Left colon (tissue), 2 donors: ENCODE data around the gene DAG1. TPM values are rescaled to one million over a fixed set of nuclear protein-coding genes. Genes with fewer than 3 reads are reported as not detected.

ENCODE experiments used
- total RNA-seq, 2 donors: library from RNA; stranded (reverse); fragmentation: NEBNext Ultra II Directional; extraction: Animal tissue kit (Norgen Biotek cat#: 25700); gene quantifications; one replicate each; pipeline ENCODE4 v1.2.1, GENCODE V29; 2021
- donor health status: DM: no; HTN: no; CAD: no.
- donor health status: DM: yes; HTN: yes; CAD: no.

Gene DAG1
- total RNA-seq, 2 donors from 2014 or later = 88.3 to 107 TPM

Other genes starting within 250 kb of the DAG1 start
- gene C3orf62, start 193.0 kb upstream of the DAG1 start, total RNA-seq = 1 to 10 TPM; 4.7 to 4.8 TPM
- 10 to 100 TPM; 48.5 to 55.3 TPM for gene USP4, start 130.2 kb upstream of the DAG1 start, total RNA-seq
- 100 to 1,000 TPM; 128 to 146 TPM for gene GPX1, start 111.9 kb upstream of the DAG1 start, total RNA-seq
- 100 to 1,000 TPM; 466 to 477 TPM for gene RHOA, start 58.3 kb upstream of the DAG1 start, total RNA-seq
- 10 to 100 TPM; 39.5 to 41.7 TPM for gene TCTA, start 57.8 kb upstream of the DAG1 start, total RNA-seq
- gene AMT, start 47.8 kb upstream of the DAG1 start, total RNA-seq = 10 to 100 TPM; 21.5 to 24.7 TPM
- 10 to 100 TPM in 1 of 2 donors, 1 to 10 TPM in 1; 9.6 to 11.9 TPM for gene NICN1, start 40.9 kb upstream of the DAG1 start, total RNA-seq
- under 1 TPM; 0.24 to 0.25 TPM for gene BSN, start 84.2 kb downstream of the DAG1 start, total RNA-seq
- 100 to 1,000 TPM; 153 to 182 TPM for gene APEH, start 204.1 kb downstream of the DAG1 start, total RNA-seq
- 10 to 100 TPM; 22.1 to 28.2 TPM for gene MST1, start 219.2 kb downstream of the DAG1 start, total RNA-seq
- gene RNF123, start 219.3 kb downstream of the DAG1 start, total RNA-seq = 10 to 100 TPM; 40.3 to 44.0 TPM
- gene AMIGO3, start 249.4 kb downstream of the DAG1 start, total RNA-seq = not detected